HG03442 (cell line): Measurements from ENCODE around the gene CBX1.

Source experiments
- ATAC-seq: cut with Tn5 transposase; IDR thresholded peaks from one replicate; pipeline ENCODE4 v1.9.1; 2021; ENCODE audit warnings: mild to moderate bottlenecking, moderate library complexity; ENCODE audit not compliant: unreplicated experiment

CBX1 gene

DNA sequence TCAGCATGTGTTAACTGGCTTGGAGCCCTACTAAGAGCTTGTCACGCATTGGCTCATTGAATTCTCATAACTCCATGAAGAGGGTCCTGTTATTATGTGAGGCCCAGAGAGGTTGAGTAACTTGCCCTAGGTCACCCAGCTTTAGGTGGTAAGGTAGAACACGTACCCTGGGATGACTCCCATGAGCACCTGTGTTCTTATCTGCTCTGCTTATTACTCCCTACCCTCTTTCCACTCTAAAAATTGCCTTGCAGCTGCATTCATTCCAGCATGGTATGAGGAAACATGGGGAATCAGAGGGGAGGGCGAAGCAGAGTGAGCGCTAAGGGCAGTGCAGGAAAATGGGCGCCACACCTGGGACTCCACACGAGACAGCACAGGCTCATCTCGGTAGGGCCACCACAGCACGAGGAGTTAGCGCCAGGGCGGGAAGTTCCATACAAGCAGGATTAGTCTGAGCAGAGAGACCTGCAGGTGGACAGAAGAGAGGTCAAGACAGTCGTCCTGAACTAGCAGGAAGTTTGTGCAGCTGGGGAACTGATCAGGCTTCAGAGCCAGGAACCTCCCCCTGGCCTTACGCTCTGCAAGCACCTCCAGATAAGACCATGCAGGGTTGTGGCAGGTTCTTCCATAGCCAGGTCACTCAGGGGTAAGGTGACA lies 73.8 kb downstream of the CBX1 start:
- ATAC-seq, result no peak

GRCh38 chr17:48026502-48027321 lies 74.6 kb downstream of the CBX1 start:
- ATAC-seq, result no peak

GRCh38 chr17:48025904-48026501 lies 75.3 kb downstream of the CBX1 start:
- ATAC-seq, result no peak

DNA sequence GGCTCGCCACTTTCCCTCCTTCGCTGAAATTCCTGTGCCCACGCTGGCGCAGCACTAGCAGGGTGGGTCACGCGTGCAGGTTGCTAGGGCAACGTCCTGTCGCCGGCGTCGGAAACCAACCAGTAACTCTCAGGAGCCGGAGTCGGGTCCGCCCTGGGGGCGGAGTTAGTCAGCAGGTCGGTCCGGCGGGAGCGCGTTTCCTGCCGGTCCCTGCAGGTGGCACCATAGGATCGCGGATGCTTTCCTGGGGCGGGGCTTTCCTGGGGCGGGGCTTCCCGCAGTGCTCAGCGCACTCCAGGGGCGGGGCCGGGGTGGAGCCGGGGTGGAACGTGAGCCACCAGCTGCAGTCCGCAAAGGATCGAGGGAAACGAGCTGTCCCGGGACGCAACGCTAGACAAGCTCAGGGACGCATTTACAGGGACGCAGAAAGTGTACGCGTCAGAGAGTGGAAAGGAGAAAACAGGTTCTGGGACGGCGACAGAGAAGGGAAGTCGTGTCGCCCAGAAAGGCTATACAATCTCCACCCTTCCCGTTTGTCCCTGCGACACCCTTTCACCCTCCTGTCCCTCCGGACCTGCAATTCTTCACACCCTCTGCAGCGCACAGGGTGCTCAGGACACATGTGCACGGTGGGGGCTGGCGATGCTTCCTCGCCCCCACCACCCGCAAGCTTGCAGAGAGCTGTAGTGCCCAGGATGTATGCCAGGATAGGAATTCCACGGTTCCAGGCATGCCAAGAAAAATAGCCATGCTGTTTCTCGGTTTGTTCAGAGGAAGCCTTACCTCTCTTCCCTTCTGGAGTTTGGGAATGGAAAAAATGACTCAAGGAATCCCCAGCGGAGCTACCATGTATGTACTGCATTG lies 76.0 kb downstream of the CBX1 start:
- ATAC-seq, result peak; percentile 82

DNA sequence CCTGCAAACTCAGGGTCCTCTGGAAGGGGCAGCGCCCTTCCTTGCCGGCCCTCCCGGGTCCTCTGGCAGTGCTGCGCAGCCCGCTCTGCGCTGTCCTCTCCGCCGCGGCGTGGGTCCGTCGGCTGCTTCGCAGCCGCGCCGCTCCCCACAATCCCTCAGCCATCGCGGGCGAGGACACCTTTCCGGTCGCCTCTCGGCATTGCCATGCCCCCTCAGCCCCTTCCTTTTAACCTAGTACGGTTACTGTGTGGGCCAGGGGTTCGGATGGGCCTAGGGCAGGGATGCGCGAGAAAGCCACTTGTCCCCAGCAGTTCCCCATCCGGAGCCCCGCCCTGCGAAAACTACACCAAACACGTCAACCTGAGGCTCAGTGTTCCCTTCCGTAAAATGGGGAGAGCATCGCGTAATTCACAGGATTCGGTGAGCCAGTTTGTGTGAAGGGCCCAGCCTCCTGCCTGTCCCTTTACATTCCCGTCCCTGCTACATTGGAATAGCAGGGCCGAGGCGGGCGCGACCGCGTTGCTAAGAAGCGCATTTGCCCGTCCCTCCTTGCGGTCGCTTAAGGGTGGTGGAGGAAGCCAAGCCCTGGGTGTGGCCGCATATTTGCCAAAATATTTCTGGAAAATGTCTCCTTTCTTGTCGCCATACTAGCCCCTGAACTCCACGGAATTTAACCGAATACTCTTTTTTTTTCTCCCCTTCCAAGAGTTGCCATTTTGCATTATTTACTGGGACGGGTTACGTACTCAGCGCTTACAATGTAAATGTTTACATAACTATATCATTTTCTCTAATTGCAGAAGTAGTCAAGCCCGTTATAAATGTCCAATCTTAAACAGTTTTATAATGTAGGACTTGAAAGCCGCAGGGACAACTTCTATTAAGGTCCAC lies 76.9 kb downstream of the CBX1 start:
- ATAC-seq, result peak; percentile 3

DNA sequence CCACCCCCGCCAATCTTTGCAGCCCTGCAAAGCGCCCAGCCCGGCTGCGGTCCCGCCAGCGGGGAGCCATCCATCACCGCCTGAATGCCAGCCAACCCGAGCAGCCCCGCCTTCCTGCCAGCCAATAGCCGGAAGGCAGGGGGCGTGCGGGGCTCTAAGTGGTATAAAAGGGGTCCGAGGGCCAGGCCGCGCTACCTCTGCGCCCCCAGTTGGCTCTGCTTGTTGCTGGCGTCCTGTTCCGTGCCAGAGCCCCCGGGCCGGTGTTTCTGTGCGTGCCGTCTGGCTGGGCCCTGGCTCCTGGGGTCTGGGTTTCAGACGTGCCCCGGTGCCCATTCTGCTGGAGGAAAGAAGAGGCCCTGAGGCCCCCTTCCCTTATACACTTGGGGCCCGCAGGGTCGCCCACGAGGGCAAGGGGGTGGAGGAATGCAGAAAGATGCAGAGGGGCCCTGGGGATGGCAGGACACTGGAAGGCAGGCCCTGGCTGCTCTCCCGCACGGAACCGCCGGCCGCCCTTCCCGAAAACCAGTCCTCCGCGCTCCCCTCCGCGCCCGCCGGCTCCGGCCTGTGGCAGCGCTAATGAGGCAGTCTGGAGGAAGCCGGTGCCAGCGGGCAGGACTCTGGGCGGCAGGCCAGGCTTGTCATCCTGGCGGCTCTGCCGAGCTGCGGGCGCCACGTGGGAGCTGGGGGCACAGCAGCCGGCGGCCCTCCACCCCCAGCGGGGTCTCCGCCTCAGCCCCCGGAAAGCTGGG lies 77.7 kb downstream of the CBX1 start:
- no peak for ATAC-seq

DNA sequence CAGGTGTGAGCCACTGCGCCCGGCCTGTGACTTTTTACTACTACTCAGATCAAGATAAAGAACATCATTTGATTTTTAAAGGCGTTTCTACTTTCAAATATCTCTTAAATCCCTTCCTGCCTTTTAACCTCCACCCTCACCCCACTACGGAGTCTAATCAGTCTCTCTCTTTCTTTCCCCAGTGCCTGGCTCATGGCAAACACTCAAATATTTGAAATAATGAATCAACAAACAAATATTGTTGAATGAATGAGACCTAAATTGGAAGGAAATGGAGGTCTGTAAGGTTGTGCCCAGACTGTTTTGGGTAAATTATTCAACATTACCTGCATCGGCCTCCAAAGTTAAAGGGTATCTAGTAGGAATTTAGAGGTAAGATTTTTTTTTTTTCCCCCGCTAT lies 78.4 kb downstream of the CBX1 start:
- ATAC-seq, result no peak

DNA sequence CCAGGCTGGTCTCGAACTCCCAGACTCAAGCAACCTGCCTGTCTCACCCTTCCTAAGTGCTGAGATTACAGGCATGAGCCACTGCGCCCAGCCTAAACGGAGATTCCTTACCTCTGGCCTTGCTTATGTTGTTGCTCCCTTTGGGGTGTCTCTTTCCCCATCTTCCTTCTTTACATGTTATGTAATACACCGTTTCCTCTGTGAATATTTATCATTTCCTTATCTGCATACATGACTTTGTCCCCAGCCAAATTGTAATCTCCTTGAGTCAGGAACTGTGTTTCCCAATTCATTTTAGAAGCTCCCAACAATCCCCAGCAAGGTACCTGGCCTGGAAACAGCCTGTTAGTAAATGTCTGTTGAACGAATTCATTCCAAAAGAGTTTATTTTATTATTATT lies 79.3 kb downstream of the CBX1 start:
- no peak for ATAC-seq
